ENCODE measurements around the gene ACSL6. TPM values are rescaled to one million over a fixed set of nuclear protein-coding genes. Genes with fewer than 3 reads are reported as not detected.

Gene ACSL6
- total RNA-seq, 2 donors from 2014 or later: 0.04 to 0.73 TPM

GRCh38 chr5:131993676-131994075 is 17.8 kb downstream of the ACSL6 start:
- 87 to 100% methylated on average over 3 to 4 of the region's 4 CpGs for WGBS, 2 experiments (ENCODE audit: insufficient coverage in 1 of 2, insufficient read length in 1 of 2)
- H3K36me3 Mint-ChIP-seq (ENCODE audit: low read depth): no peaks in the 10 kb centered on the region
- Histone ChIP-seq H3K4me1 (ENCODE audit: control insufficient read depth, insufficient read depth, low read length) (peaks cover 7% of the 10 kb centered on the region), H3K4me3 (ENCODE audit: low read length) (no peak overlapping the region), H3K9ac (ENCODE audit: extremely low read depth, low read length, poor library complexity, severe bottlenecking) (no peak overlapping the region), H3K27ac (ENCODE audit: low read depth, low read length) (no peak overlapping the region), H3K27me3 (ENCODE audit: control insufficient read depth, insufficient read depth, low read length, poor library complexity, severe bottlenecking) (no peaks in the 10 kb centered on the region), H3K9me3 (ENCODE audit: control insufficient read depth, low read length) (no peaks in the 10 kb centered on the region), H3K36me3 (ENCODE audit: control insufficient read depth, insufficient read depth, low read length) (no peaks in the 10 kb centered on the region)
- no peak overlapping the region for H3K4me3 Mint-ChIP-seq
- no peak overlapping the region for H3K27ac Mint-ChIP-seq
- no peaks in the 10 kb centered on the region for H3K9me3 Mint-ChIP-seq
- no peak for TF ChIP-seq CTCF (conservative IDR thresholded peaks at IDR 0.05)
- H3K4me1 Mint-ChIP-seq: peaks cover 14% of the 10 kb centered on the region
- DNase-seq: no peak
- H3K27me3 Mint-ChIP-seq (ENCODE audit: insufficient read depth): no peaks in the 10 kb centered on the region

GRCh38 chr5:131992370-131992769 is 19.1 kb downstream of the ACSL6 start:
- no peak for DNase-seq
- Mint-ChIP-seq H3K27ac (no peak overlapping the region), H3K9me3 (no peaks in the 10 kb centered on the region), H3K4me3 (no peak overlapping the region), H3K27me3 (ENCODE audit: insufficient read depth) (no peaks in the 10 kb centered on the region), H3K36me3 (ENCODE audit: low read depth) (no peaks in the 10 kb centered on the region), H3K4me1 (peaks cover 14% of the 10 kb centered on the region)
- Histone ChIP-seq H3K9me3 (ENCODE audit: control insufficient read depth, low read length) (no peaks in the 10 kb centered on the region), H3K27ac (ENCODE audit: low read depth, low read length) (no peak overlapping the region), H3K36me3 (ENCODE audit: control insufficient read depth, insufficient read depth, low read length) (no peaks in the 10 kb centered on the region), H3K27me3 (ENCODE audit: control insufficient read depth, insufficient read depth, low read length, poor library complexity, severe bottlenecking) (no peaks in the 10 kb centered on the region), H3K9ac (ENCODE audit: extremely low read depth, low read length, poor library complexity, severe bottlenecking) (no peak overlapping the region), H3K4me3 (ENCODE audit: low read length) (no peak overlapping the region), H3K4me1 (ENCODE audit: control insufficient read depth, insufficient read depth, low read length) (peaks cover 7% of the 10 kb centered on the region)
- no peak for TF ChIP-seq CTCF (conservative IDR thresholded peaks at IDR 0.05)
- 85 to 92% methylated on average over 3 to 5 of the region's 5 CpGs for WGBS, 2 experiments (ENCODE audit: insufficient coverage in 1 of 2, insufficient read length in 1 of 2)

DNA sequence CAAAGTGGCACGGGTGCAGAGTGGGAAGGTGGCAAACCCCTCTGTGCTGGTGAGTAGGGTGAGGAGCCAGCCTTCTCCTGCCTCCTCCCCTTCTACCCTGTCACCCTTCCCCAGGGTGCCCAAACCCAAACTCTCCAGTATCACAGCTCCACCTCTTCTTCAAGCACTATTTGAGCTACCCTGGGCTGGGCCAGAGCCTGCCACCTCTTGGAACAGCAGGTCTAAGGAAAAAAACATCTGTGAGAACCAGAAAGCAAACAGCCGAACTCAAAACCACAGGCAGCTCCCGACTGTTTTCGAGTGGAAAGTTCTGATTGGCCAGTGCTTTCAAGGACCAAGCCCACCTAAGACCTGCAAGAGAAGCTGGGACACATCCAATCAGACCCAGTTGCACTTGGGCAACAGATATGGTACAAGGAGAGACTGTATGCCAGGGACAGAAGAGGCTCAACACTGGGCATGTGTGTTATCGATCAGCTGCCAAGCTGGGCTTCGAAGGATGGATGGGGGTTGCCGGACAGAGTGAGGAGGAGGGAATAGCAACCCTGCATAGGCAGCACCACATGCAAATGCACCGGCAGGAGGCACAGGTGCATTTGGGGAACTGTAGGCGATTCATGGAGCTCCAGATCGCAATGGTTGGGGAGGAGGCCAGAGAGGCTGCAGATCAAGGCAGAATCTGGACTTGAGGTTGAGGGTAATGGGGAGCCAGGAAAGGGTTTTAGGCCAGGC is 19.7 kb downstream of the ACSL6 start:
- Mint-ChIP-seq H3K9me3 (no peaks in the 10 kb centered on the region), H3K4me3 (no peak overlapping the region), H3K27me3 (ENCODE audit: insufficient read depth) (no peaks in the 10 kb centered on the region), H3K36me3 (ENCODE audit: low read depth) (no peaks in the 10 kb centered on the region), H3K27ac (no peak overlapping the region), H3K4me1 (peaks cover 12% of the 10 kb centered on the region)
- WGBS, 2 experiments (ENCODE audit: insufficient coverage in 1 of 2, insufficient read length in 1 of 2): 73 to 74% methylated on average over 9 to 10 of the region's 10 CpGs
- no peaks in the 10 kb centered on the region for H3K9me3 ChIP-seq (ENCODE audit: control insufficient read depth, low read length)
- H3K36me3 ChIP-seq (ENCODE audit: control insufficient read depth, insufficient read depth, low read length): no peaks in the 10 kb centered on the region
- no peak overlapping the region for H3K27ac ChIP-seq (ENCODE audit: low read depth, low read length)
- no peak for DNase-seq
- no peaks in the 10 kb centered on the region for H3K27me3 ChIP-seq (ENCODE audit: control insufficient read depth, insufficient read depth, low read length, poor library complexity, severe bottlenecking)
- H3K4me3 ChIP-seq (ENCODE audit: low read length): no peak overlapping the region
- no peak for TF ChIP-seq CTCF (conservative IDR thresholded peaks at IDR 0.05)
- no peak overlapping the region for H3K9ac ChIP-seq (ENCODE audit: extremely low read depth, low read length, poor library complexity, severe bottlenecking)
- peaks cover 7% of the 10 kb centered on the region for H3K4me1 ChIP-seq (ENCODE audit: control insufficient read depth, insufficient read depth, low read length)

Measured in endodermal cell (in vitro differentiated cells).